HG02885 (cell line): Measurements from ENCODE around the gene NBDY.
"Not testable (repeated sequence)": the region's sequence is repeated elsewhere in the genome, so short reads cannot be mapped to it uniquely, and the experiment has no call there.

Experiments used
- ATAC-seq: cut with Tn5 transposase; IDR thresholded peaks from one replicate; pipeline ENCODE4 v1.9.1; 2021; ENCODE audit warnings: mild to moderate bottlenecking; ENCODE audit not compliant: unreplicated experiment, poor library complexity

NBDY gene

GRCh38 chrX:56729152-56729850, at the start of gene NBDY:
TSS of gene NBDY (plus strand) at chrX:56729243. CDS start at chrX:56729354, 111 bp downstream.
- peak; percentile 62 for ATAC-seq

DNA sequence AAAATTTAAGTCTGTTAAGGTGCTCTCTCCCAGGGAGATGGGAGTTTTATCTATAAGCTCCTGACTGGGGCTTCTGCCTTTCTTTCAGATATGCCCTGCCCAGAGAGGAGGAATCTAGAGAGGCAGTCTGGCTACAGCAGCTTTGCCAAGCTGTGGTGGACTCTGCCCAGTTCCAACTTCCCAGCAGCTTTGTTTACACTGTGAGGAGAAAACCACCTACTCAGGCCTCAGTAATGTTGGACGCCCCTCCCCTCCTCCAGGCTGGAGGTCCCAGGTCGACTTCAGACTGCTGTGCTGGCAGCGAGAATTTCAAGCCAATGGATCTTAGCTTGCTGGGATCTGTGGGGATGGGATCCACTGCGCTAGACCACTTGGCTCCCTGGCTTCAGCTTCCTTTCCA, 24.5 kb upstream of the NBDY start:
- ATAC-seq, result not testable (repeated sequence)

- peak; percentile 58 for ATAC-seq
Observed at GRCh38 chrX:56726605-56727004, 2.4 kb upstream of the NBDY start.

DNA sequence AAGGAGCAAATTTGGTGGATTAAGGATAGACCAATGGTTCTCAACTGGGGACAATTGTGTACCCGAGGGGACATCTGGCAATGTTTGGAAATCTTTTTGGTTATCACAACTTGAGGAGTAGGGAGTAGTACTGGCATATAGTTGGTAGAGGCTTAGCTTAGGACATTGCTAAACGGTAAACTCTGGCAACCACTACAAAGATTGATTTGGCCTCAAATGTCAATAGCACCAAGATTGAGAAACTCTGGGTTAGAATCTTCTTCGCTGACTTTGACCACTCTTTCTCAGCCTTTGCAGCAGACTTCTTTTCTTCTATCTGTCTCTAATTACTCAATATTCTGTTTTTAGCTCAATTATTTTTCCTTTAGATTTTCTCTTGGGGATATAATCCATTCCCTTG, 1.5 kb upstream of the NBDY start:
- ATAC-seq, result no peak

DNA sequence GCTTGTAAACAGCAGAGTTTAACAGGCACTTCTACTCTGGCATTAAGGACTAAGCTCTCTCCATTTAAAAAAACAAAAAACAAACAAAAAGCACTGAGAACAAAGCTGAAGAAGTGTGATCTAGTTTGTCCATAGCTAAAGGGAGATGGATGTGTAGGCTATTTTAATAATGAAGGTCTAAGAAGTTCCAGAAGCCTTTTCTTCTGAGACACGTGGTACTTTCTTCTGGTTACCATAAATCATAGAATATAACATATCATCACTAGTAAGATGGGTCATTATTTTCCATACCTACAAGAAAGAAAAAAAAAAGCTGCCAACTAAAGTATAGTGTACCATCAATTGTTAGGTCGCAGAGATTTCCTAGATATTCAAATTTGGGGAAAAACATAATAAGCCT, 722 bp upstream of the NBDY start:
- peak; percentile 34 for ATAC-seq

GRCh38 chrX:56728752-56729151, 291 bp upstream of the NBDY start:
- ATAC-seq, result peak; percentile 33

- ATAC-seq, result peak; percentile 58
Observed at GRCh38 chrX:56733459-56734046, 4.5 kb downstream of the NBDY start.

- ATAC-seq, result no peak
Observed at GRCh38 chrX:56736219-56736618, 7.2 kb downstream of the NBDY start.

DNA sequence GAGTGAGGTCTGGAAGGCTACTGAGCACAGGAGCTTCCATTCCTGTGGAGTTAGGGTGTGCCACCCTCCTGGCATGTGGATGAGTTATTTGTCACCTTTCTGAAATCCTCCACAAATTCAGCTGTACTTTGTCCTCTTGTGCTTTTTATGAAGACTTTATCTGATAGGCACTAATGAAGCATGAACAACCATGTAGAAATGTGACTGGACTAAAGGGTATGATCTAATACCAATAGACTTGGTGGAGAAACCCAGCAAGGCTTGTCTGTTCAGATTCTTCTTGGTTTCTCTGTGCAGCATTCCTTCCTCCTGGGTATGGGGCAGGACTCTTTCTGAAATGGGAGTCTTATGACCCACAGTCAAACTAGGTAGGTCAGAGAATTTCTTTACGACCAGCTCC, 9.6 kb downstream of the NBDY start:
- no peak for ATAC-seq

DNA sequence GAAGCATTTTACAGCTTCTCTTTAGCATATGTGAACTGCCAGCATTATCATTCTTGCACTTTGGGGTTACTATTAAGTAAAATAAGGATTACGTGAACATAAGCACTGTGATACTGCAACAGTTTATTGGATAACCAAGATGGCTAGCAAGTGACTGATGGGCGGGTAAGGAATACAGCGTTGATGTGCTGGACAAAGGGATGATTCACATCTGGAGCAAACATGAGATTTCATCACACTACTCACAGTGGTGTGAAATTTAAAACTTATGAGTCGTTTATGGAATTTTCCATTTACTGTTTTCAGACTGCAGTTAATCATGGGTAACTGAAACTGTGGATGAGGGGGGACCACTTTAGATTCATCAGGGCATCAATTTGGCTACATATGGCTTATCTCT, 16.0 kb downstream of the NBDY start:
- ATAC-seq, result no peak

- ATAC-seq, result no peak
Observed at GRCh38 chrX:56746996-56747395, 18.0 kb downstream of the NBDY start.

DNA sequence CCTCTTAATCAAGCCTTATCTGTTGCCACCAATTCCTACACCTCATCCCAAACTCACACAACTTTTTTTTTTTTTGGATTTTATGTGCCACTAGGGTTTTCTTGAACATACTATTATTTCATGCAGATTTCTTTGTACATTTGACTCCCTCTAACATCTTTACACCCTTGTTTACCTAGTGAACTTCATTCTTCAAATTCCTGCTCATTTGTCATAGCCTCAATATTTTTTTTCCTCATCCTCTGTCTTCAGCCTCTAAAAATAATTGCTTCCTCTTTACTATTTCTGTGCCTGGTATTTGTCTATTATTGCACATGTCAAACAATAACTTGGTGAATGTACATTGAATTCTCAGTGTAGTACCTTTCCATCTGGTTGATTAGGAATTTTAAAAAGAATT, 22.0 kb downstream of the NBDY start:
- no peak for ATAC-seq

GRCh38 chrX:56757327-56757726, 28.3 kb downstream of the NBDY start:
- peak; percentile 72 for ATAC-seq

DNA sequence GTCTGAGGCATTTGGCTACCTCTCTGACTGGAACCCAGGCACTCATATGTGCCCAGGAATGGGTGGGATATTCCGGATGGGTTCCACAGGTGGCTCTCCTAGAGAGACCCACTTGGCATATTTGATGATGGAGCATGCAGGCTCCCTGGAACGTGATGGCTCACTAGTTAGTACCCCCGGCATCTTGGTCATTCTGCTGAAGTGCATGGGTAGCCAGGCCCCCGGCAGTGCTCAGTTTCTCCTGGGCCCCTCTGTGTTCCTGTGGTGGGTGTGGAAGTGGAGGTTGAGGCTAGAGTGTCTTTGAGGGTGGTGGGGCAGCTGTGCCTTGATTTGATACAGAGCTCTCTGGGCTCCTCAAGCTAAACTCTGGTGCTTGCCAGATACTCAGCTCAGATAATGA, 29.4 kb downstream of the NBDY start:
- ATAC-seq, result no peak

DNA sequence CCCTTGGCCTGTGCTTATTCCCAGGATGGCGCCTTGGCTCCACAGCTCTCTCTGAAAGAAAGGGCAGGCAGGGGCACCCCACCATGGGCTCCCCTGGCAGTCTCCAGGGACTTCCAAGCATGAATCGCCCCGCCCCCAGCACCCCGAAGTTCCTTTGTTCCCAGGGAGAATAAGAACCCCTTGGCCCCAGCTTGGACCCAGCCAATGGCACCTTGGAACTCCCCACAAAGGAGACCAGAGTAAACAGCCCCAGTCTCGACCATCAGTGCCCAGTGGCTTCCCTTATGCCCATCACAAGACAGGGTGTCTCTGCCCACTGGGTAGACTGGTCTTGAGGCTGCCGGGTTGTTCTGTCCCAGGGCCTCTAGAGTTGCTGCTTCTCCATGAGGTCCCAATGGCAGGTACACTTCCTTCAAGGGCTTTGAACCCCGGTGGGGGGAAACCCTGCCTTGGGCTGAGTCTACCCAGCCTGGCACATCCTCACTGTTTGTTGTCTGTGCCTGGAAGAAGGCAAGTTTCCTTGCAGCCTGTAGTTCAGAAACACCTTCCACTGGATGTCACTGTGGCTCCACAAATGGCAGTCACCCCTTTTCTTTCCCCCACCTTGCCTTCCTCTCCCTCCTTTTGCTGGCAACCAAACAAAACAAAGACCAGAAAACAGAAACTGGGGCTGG, 30.8 kb downstream of the NBDY start:
- no peak for ATAC-seq

- not testable (repeated sequence) for ATAC-seq
Observed at GRCh38 chrX:56760410-56761124, 31.5 kb downstream of the NBDY start.

GRCh38 chrX:56761167-56761566, 32.1 kb downstream of the NBDY start:
- ATAC-seq, result no peak

DNA sequence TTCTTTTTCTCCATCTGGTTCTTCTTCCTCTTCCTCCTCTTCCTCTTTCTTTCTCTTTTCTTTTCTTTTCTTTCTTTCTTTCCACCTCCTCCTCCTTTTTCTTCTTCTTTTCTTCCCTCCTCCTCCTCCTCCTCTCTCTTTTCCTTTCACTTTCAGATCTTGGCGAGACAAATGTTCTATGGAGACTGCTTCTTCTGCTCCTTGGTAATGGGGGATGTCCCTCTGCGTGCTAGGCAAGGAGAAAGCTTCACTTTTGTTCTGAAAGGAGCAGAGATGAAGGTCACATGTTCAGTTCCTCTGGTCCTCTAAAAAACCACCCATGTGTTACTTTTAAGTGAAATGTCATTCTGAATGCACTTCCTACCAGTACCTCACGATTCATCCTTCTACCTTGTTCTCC, 33.2 kb downstream of the NBDY start:
- peak; percentile 27 for ATAC-seq

GRCh38 chrX:56762707-56763555, 33.9 kb downstream of the NBDY start:
- ATAC-seq, result peak; percentile 1

DNA sequence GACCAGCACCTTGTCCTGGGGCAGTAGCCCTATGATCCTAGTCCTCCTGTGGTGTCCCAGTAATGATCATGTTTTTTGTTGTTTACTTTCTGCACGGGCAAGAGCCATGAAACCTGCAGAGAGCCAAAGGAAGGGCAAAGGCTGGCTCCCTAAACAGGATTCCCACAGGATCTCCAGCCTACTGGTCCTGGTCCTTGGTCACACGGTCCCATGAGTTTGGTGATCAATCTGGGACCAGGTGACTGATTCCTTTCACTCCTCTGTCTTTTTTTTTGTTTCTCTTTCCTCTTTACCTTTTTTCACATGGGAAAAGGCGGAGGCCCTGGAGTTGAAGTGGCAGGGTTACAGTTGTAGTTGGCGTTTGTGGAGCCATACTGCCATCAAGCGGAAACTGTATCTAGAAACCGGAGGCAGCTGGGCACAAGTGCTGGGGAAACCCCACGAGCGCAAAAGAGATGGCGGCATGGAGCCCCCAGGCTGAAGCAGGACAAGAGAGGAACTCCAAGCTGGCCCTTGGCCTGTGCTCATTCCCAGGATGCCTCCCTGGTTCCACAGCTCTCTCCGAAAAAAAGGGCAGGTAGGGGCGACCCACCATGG, 34.6 kb downstream of the NBDY start:
- peak; percentile 17 for ATAC-seq
